OCI-LY3 (cell line): ENCODE results near the gene CDC42EP5.

Experiments used
- EZH2phosphoT487 ChIP-seq: fragments of 200-600 bp; shearing (Covaris generic); IDR thresholded peaks from 2 replicates; pipeline ENCODE4 v1.6.1; 2018; ENCODE audit warnings: antibody characterized with exemption, mixed run types, low read depth
- TF ChIP-seq, protein P1 (sequence below): fragments of 200-600, 300-600 bp; sonication (generic); IDR thresholded peaks from 2 replicates; pipeline ENCODE4 v1.5.1; 2014; ENCODE audit warnings: antibody characterized with exemption, low read length, low read depth

DNA sequence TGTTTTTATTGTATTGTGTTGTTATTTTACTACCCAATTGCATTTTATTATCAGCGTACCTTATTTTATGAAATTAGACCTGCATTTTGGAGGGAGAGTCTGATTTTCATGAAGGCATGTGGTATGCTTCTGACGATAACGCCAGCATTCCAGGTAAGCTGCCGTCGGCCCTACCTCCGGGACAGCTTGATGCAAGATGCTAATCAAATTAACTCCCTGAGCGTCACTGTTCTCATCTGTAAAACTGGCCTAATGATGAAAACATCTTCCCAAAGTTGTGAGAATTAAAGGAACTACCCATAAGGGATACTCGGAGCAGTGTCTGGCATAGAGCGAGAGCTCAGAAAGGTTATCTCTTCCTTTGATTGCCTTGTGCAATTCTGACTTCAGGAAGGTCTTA lies 16.7 kb upstream of the CDC42EP5 start:
- TF ChIP-seq, protein P1, sequence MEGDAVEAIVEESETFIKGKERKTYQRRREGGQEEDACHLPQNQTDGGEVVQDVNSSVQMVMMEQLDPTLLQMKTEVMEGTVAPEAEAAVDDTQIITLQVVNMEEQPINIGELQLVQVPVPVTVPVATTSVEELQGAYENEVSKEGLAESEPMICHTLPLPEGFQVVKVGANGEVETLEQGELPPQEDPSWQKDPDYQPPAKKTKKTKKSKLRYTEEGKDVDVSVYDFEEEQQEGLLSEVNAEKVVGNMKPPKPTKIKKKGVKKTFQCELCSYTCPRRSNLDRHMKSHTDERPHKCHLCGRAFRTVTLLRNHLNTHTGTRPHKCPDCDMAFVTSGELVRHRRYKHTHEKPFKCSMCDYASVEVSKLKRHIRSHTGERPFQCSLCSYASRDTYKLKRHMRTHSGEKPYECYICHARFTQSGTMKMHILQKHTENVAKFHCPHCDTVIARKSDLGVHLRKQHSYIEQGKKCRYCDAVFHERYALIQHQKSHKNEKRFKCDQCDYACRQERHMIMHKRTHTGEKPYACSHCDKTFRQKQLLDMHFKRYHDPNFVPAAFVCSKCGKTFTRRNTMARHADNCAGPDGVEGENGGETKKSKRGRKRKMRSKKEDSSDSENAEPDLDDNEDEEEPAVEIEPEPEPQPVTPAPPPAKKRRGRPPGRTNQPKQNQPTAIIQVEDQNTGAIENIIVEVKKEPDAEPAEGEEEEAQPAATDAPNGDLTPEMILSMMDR, result no peak
- no peak for TF ChIP-seq EZH2phosphoT487
